ENCODE results near the gene FYN. TPM values are rescaled to one million over a fixed set of nuclear protein-coding genes. Genes with fewer than 3 reads are reported as not detected.

FYN gene
- total and polyA plus RNA-seq, 2 of the 13 experiments (the other 11 are each of a cell fraction or from before 2014, with no cell fraction given), result 15.5 to 24.6 TPM

GRCh38 chr6:111763381-111763780 is 109.9 kb downstream of the FYN start:
- ChIA-PET POLR2A (no interaction called here), CTCF (ENCODE audit: low intra/inter-chr PET ratio, low total read pairs) (no interaction called here)
- H4K20me1 ChIP-seq (ENCODE audit: insufficient read depth, low read length), result no peaks in the 10 kb centered on the region
- no peaks in the 10 kb centered on the region for H3K9me3 ChIP-seq (ENCODE audit: low read length)
- in situ Hi-C loops (cut with HindIII; ENCODE audit: extremely low pct_ligation_motif_present, low pct_unique_long_range_greater_than_20kb) (no loop called here), intact Hi-C loops (cut with micrococcal nuclease; ENCODE audit: unreplicated experiment) (no loop called here)
- FAIRE-seq (no peak), DNase-seq (ENCODE audit: low spot score) (no peak), ATAC-seq (no peak)
- TF ChIP-seq SOX13 (IDR thresholded peaks at IDR 0.05) (no peak), SOX13 (CRISPR knock-in tag; conservative IDR thresholded peaks at IDR 0.05 in 1 of 2, IDR thresholded peaks at IDR 0.05 in 1 of 2) (no peak), ZNF747 (CRISPR knock-in tag; IDR thresholded peaks at IDR 0.05; ENCODE audit: borderline replicate concordance) (no peak), FOXA1 (IDR thresholded peaks at IDR 0.05) (no peak), FOXA1 (CRISPR knock-in tag; IDR thresholded peaks at IDR 0.05) (no peak), AHR (CRISPR knock-in tag; IDR thresholded peaks at IDR 0.05) (no peak), ZNF678 (CRISPR knock-in tag; IDR thresholded peaks at IDR 0.05) (no peak), ZNF703 (CRISPR knock-in tag; IDR thresholded peaks at IDR 0.05; ENCODE audit: borderline replicate concordance) (no peak), ZNF337 (CRISPR knock-in tag; IDR thresholded peaks at IDR 0.05; ENCODE audit: borderline replicate concordance, low read depth) (no peak), RBAK (CRISPR knock-in tag; IDR thresholded peaks at IDR 0.05) (no peak), CTCF (CRISPR knock-in tag; IDR thresholded peaks at IDR 0.05) (no peak), DNMT1 (CRISPR knock-in tag; IDR thresholded peaks at IDR 0.05) (no peak), ZNF737 (CRISPR knock-in tag; IDR thresholded peaks at IDR 0.05; ENCODE audit: borderline replicate concordance) (no peak), LRRFIP1 (CRISPR knock-in tag; conservative IDR thresholded peaks at IDR 0.05) (no peak), JUND (CRISPR knock-in tag; IDR thresholded peaks at IDR 0.05) (no peak)
- H3K79me2 ChIP-seq (ENCODE audit: insufficient read depth, low read length), result no peaks in the 10 kb centered on the region
- H3K27me3 ChIP-seq (ENCODE audit: control insufficient read depth in 1 of 2, insufficient read depth in 2 of 2, low read length in 2 of 2), result no peaks in the 10 kb centered on the region
- H3K4me1 ChIP-seq (ENCODE audit: insufficient read depth, low read length), result no peaks in the 10 kb centered on the region
- no peak overlapping the region for H3K9ac ChIP-seq (ENCODE audit: insufficient read depth, low read depth, low read length)
- WGBS (ENCODE audit: low lambda C conversion rate), result 93% methylated on average over 2 of the region's 2 CpGs
- no peak overlapping the region for H3K4me3 ChIP-seq (replicated peaks in 1 of 3; ENCODE audit: insufficient read depth in 1 of 3, low read depth in 2 of 3, low read length in 3 of 3)
- H2AFZ ChIP-seq (ENCODE audit: low read length), result no peak overlapping the region
- H3K4me2 ChIP-seq (ENCODE audit: low read depth, low read length), result no peak overlapping the region
- BruUV-seq (replicated peaks), result no TSS peak
- H3K27ac ChIP-seq (ENCODE audit: extremely low read length, insufficient read depth, low read length), result no peak overlapping the region
- peaks cover 0 to 2% of the 10 kb centered on the region in 2 experiments; a peak in 1 of 5 replicates for H3K36me3 ChIP-seq (replicated peaks in 1 of 2; ENCODE audit: control insufficient read depth in 1 of 2, insufficient read depth in 2 of 2, low read length in 2 of 2)

All from HepG2 (cell line).